K562 (cell line): ENCODE data around the gene TK1. TPM values are rescaled to one million over a fixed set of nuclear protein-coding genes. Genes with fewer than 3 reads are reported as not detected.

Source experiments
- CHD7 ChIP-seq: fragments of 200-600 bp; sonication (generic); IDR thresholded peaks from one replicate; pipeline ENCODE4 v1.6.1; 2012; ENCODE audit warnings: mild to moderate bottlenecking, low read depth, low read length, inconsistent platforms
- DLX4 ChIP-seq: fragments of 250-450 bp; sonication (Bioruptor Pico); IDR thresholded peaks from 2 replicates; pipeline ENCODE4 v1.6.1; 2021; ENCODE audit warnings: mild to moderate bottlenecking
- KHSRP ChIP-seq: fragments of 450-650 bp; IDR thresholded peaks from 2 replicates; pipeline ENCODE4 v1.6.1; 2017
- MCM5 ChIP-seq: fragments of 450-650 bp; IDR thresholded peaks from 2 replicates; pipeline ENCODE4 v1.6.1; 2016; ENCODE audit warnings: low read depth
- MXI1 ChIP-seq: IDR thresholded peaks from 2 replicates; pipeline ENCODE4 v1.6.1; 2011; ENCODE audit warnings: low read depth, mild to moderate bottlenecking, improper control_type of control experiment, low read length
- NBN ChIP-seq: fragments of 450-650 bp; IDR thresholded peaks from 2 replicates; pipeline ENCODE4 v1.6.1; 2016; ENCODE audit warnings: low read depth, mild to moderate bottlenecking
- NELFE ChIP-seq: IDR thresholded peaks from 2 replicates; pipeline ENCODE4 v1.6.1; 2011; ENCODE audit warnings: mild to moderate bottlenecking; ENCODE audit not compliant: insufficient read depth, insufficient read length
- POLR2A ChIP-seq: fragments of 450-650 bp; conservative IDR thresholded peaks from 2 replicates; pipeline ENCODE4 v1.6.1; 2016
- POLR2AphosphoS5 ChIP-seq: IDR thresholded peaks from 2 replicates; pipeline ENCODE4 v1.6.1; 2011; ENCODE audit warnings: mild to moderate bottlenecking, low read depth, low read length, moderate library complexity; ENCODE audit not compliant: control insufficient read depth, insufficient read depth
- POLR2B ChIP-seq: fragments of 450-650 bp; IDR thresholded peaks from 2 replicates; pipeline ENCODE4 v1.6.1; 2018; ENCODE audit warnings: low read depth; ENCODE audit not compliant: partially characterized antibody
- POLR2G ChIP-seq: fragments of 200-400 bp; formaldehyde crosslinking; IDR thresholded peaks from 2 replicates; pipeline ENCODE4 v1.6.1; 2017; ENCODE audit warnings: low read depth, mild to moderate bottlenecking, antibody characterized with exemption, low read length, moderate library complexity
- SP1 ChIP-seq: sonication (generic); formaldehyde crosslinking; IDR thresholded peaks from 2 replicates; pipeline ENCODE4 v1.8.1; 2022; ENCODE audit warnings: mild to moderate bottlenecking, missing genetic modification reagents
- SUPT5H ChIP-seq: fragments of 450-650 bp; IDR thresholded peaks from 2 replicates; pipeline ENCODE4 v1.6.1; 2016
- TAL1 ChIP-seq: fragments of 450-650 bp; IDR thresholded peaks from 2 replicates; pipeline ENCODE4 v1.6.1; 2016; ENCODE audit warnings: mild to moderate bottlenecking
- ZFX ChIP-seq: sonication (generic); formaldehyde crosslinking; IDR thresholded peaks from 2 replicates; pipeline ENCODE4 v1.8.0; 2022; ENCODE audit warnings: mild to moderate bottlenecking, missing genetic modification reagents, moderate library complexity
- ZNF699 ChIP-seq: fragments of 250-450 bp; sonication (Bioruptor Pico); IDR thresholded peaks from 2 replicates; pipeline ENCODE4 v1.8.0; 2021; ENCODE audit warnings: mild to moderate bottlenecking, moderate library complexity; ENCODE audit not compliant: insufficient replicate concordance
- polyA plus RNA-seq, 8 experiments: library from polyadenylated mRNA; depleted of rRNA in 4 of 8; stranded (reverse) in 5 of 8; unstranded in 3 of 8; fragments of >200 nt; fragmentation: Nextera tagmentation in 2 of 8; fragmentation: Illumina TruSeq in 1 of 8; extraction: Ambion mirVana in 2 of 8; extraction: Trizol in 1 of 8; gene quantifications; 2 replicates each; pipeline versions ENCODE4 v1.2.1 to v1.2.3, GENCODE V29; 2011 to 2014; ENCODE audit warnings: inconsistent platforms in 1 of 8, missing spikeins in 1 of 8
- total RNA-seq, 7 experiments: library from RNA; depleted of rRNA in 6 of 7; stranded (reverse); fragments of >200 nt in 6 of 7; fragmentation: Illumina TruSeq in 2 of 7; extraction: Trizol in 2 of 7; gene quantifications; 2 replicates each; pipeline versions ENCODE4 v1.2.1 to v1.2.3, GENCODE V29; 2011 to 2021; ENCODE audit warnings: low replicate concordance in 1 of 7
- TF ChIP-seq, protein P1 (sequence below): fragments of 450-650 bp; IDR thresholded peaks from 2 replicates; pipeline ENCODE4 v1.7.0; 2016; ENCODE audit warnings: borderline replicate concordance

TK1 gene
- total and polyA plus RNA-seq, 9 of the 15 experiments (the other 6 are each of a cell fraction or from before 2014, with no cell fraction given) = 8.4 to 280 (median 103) TPM

- TF ChIP-seq CHD7 (no peak), MCM5 (no peak), ZFX (peak; percentile 14; the same call in 1 of the 2 replicates), DLX4 (CRISPR knock-in tag) (no peak), TAL1 (no peak), KHSRP (no peak), SP1 (CRISPR knock-in tag) (0 out of 2 replicates have a peak, but pooled peaks have one; percentile 12), POLR2B (no peak), MXI1 (no peak), NELFE (no peak), NBN (no peak), POLR2AphosphoS5 (peak; percentile 55), POLR2A (peak; percentile 39), ZNF699 (CRISPR knock-in tag) (no peak), SUPT5H (0 out of 2 replicates have a peak, but pooled peaks have one; percentile 16), POLR2G (peak; percentile 61; the same call in 1 of the 2 replicates)
- TF ChIP-seq, protein P1, sequence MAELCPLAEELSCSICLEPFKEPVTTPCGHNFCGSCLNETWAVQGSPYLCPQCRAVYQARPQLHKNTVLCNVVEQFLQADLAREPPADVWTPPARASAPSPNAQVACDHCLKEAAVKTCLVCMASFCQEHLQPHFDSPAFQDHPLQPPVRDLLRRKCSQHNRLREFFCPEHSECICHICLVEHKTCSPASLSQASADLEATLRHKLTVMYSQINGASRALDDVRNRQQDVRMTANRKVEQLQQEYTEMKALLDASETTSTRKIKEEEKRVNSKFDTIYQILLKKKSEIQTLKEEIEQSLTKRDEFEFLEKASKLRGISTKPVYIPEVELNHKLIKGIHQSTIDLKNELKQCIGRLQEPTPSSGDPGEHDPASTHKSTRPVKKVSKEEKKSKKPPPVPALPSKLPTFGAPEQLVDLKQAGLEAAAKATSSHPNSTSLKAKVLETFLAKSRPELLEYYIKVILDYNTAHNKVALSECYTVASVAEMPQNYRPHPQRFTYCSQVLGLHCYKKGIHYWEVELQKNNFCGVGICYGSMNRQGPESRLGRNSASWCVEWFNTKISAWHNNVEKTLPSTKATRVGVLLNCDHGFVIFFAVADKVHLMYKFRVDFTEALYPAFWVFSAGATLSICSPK = no peak
Observed at GRCh38 chr17:78173097-78173715, 13.6 kb downstream of the TK1 start (continued).
